ENCODE results near the gene SLC12A8. TPM values are rescaled to one million over a fixed set of nuclear protein-coding genes. Genes with fewer than 3 reads are reported as not detected.

Gene SLC12A8
- total RNA-seq, 1 donor from 2014 or later = 0.20 TPM

DNA sequence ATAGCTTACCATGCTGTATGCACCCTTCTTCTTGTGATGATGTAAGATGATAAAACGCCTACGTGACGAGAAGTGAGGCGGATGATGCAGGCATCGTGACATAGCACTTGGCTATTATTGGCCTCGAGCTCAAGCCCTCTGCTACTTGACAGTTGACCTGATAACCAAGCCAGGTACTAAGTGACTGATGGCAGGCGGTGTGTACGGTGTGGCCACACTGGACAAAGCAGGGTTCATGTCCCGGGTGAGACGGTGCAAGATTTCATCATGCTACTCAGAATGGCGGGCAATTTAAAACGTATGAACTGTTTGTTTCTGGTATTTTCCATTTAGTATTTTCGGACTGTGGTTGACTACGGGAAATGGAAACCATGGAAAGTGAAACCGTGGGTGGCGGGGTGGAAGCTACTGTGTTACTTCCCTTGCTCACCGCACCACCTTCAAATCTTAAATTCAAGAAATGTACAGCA, 57.7 kb downstream of the SLC12A8 start:
- peak in 1 of 2 donors; percentile 57 for DNase-seq (ENCODE audit: low read depth in 2 of 2)

DNA sequence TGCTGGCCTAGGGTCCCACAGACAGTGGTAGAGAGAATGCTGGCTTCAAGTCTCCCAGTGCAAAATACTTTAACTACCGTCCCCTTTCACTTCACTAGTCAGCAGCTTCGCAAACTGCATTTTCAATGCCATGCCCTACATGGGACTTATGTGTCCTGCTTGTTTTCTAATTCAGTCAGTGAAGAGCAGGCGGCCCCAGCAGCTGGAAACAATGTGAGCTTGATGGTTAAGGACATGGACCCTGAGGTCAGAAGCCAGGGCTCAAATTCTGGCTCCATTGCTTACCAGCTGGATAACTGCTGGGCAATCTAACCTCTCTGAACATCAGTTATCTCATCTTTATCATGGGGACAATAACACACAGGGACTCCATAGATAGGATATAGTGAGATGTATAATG, 58.4 kb downstream of the SLC12A8 start:
- DNase-seq (ENCODE audit: low read depth in 2 of 2) = no peak

DNA sequence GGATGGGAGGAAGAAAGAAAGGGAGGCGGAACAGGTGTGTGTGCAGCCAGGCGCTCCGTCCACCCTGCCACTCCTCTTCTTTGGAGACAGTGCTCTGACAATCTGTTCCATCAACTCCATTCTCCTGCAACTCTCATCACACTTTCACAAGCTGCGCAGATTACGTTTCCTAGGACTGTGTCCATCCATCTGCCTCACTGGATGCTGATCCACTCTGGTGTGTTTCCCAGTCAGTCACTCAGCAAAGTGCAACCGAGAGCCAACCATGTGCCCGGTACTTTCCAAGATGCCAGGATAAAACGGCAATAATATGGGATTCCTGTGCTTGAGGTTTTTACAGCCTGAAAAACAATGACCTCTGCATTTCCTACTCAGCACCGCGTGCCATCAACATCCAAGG, 59.6 kb downstream of the SLC12A8 start:
- no peak for DNase-seq (ENCODE audit: low read depth in 2 of 2)

DNA sequence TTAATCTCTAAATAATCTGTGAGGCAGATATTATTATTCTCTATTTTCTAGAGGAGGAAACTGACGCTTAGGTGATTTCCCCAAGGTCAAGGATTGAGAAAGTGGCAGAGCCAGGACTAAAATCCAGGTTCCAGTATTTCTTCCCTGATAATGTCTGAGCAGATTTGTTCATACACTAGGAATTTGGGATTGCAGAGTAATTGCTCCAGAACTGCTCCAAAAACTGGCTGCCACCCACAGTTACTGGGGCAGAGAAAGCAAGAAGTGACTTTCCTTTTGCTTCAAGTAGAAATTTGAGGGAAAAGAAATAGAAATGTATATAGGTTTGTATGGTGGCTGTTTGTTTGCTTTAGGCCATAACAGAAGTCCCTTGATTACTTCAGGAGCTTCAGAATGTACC, 60.6 kb downstream of the SLC12A8 start:
- peak in 1 of 2 donors; percentile 42 for DNase-seq (ENCODE audit: low read depth in 2 of 2)

DNA sequence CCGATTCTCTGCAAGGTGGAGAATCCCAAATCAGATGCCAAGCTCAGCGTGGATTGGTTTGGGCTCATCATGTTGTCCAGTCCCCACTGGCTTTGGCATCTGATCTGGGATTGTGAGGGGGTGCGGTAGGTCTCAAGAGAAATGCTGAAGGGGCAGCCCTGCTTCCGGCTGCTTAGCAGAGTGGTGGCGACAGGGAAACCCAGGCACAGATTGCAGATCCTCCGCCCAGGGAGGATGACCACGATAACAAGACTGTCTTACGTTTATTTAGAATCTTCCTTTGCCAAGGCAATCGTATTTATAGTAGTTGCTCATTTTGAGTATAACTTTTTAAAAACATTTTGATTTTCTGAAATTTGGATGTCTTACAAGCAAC, 61.1 kb downstream of the SLC12A8 start:
- DNase-seq (ENCODE audit: low read depth in 2 of 2) = no peak

GRCh38 chr3:125150525-125151441, 61.8 kb downstream of the SLC12A8 start:
- DNase-seq (ENCODE audit: low read depth in 2 of 2) = peak; percentile 44 to 69

GRCh38 chr3:125149462-125149861, 63.1 kb downstream of the SLC12A8 start:
- no peak for DNase-seq (ENCODE audit: low read depth in 2 of 2)

DNA sequence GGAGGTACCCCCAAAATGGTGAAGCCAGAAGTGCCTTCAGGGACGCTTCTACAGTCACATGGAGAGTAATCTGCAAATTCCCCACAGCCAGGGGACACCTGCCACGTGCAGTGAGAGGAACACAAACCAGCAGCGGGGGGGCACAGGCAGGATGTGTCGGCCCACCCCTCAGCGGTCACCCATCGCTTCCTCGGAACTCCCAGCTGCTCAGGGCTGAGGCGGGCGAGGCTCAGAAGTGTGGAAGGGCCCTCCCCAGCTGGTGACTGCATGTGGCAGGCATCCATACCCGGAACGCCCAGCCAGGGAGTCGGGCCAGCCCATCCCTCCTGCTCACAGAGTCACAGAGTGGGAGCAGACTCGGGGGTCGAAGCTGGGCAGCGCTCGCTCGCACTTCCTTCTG, 63.7 kb downstream of the SLC12A8 start:
- DNase-seq (ENCODE audit: low read depth in 2 of 2) = peak in 1 of 2 donors; percentile 60

DNA sequence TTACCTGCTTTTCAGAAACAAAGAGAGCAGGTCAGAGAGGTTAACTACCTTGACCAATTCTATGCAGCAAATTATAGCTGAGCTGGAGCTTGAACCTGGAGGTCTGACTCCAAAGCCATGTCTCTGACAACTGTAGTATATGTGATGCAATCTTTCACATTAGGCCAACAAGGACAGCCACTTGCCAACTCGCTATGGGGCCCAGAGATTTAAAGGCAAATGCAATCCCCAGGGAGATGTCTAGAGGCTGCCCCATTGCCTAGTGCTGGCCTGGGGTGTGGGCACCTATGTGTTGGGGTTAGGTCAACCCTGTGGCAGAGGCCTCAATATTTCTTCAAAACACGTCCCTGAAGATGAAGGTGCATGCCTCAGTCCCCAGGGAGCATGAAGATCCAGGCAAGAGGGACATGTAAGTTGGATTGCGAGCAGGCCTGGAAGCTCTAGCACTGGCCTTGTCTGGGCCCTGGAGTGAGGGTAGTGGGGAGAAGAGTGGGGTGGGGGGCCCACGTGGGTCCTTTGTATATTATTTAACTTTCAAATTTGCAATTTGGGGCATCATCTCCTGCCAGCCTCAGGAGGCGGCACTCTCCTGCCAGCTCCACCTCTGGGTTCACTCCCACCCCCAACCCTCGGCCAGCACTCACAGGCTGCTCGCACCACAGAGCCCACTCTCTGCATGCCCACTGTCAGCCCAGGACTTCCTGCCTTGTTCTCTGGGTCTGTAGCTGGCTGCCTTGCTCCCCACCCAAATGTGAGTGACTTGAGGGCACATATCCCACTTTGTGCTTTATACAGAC, 64.3 kb downstream of the SLC12A8 start:
- DNase-seq (ENCODE audit: low read depth in 2 of 2) = no peak

DNA sequence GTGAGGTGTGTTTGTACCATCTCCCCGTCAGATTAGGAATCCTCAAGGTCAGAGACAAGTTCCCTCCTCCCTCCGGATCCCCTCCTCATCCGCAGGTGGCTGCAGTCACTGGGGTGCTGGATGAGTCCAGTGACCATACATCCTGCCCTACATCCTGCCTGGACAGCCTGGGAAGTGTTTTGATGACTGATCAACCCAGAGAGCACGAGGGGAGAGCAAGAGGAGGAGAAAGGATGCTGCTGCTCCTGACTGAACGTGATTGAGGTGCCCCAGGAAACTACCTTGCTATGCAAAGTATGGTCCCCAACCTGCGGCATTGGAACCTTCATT, 65.1 kb downstream of the SLC12A8 start:
- DNase-seq (ENCODE audit: low read depth in 2 of 2) = peak; percentile 56 to 77

GRCh38 chr3:125146626-125147490, 65.7 kb downstream of the SLC12A8 start:
- no peak for DNase-seq (ENCODE audit: low read depth in 2 of 2)

GRCh38 chr3:125145751-125146475, 66.6 kb downstream of the SLC12A8 start:
- DNase-seq (ENCODE audit: low read depth in 2 of 2) = no peak

DNA sequence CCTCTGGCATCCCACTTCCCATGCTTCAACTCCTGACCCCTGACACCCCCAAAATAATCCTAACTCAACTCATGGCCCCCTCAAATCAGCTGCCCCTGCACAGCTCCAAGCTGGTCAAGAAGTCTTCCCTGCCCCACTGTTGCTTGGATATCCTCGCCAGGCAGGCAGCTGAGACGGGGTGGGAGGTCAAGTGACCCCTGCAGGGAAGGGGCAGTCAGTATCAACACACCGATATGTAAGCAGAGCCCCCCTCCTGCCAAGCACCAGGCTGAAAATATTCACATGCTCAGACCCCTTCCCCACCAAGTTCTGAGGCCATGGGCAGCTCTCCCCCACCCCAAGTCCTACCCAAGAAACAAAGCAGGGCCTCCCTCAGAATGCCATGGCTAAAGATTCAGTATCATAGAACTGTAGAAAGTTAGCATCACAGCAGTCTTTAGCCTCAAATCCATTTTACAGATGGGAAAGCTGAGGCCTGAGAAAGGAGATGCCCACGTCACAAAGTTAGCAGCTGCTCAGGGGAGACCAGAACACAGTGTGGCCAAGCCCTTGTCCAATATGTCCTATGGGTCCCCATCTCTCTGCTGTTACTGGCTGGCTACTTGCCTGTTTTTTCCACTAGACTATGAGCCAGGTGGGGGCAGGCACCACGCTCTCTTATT, 67.8 kb downstream of the SLC12A8 start:
- no peak for DNase-seq (ENCODE audit: low read depth in 2 of 2)

DNA sequence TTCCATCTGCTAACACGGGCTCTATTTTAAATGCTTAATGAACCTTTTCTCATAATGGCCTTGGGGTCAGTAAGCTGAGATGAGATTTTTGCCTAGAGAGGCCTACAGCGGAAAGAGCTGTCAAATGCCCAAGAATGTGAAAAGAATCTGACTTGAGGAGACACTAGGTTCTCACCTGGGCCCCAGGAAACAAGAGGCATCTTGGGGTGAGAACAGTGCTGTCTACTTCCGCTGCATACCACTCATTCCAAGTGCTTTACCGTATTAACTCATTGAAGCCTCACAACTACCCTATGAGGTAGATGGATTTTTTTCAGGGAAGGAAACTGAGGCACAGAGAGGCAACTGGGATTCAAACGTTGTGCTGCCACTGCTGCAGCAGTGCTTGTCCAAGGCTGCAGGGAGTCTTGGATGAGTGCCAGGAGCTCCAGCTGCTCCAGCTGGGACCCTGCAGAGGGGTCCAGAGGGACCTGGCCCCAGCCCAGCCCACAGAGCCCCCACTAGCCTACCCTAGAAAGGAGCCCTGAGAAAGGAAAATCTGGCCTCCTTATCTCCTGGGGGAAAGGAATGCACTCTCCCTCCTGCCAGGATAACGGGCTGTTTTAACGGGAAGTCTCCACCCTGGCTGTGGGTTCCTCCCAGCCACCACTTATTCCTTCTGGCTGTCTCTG, 68.4 kb downstream of the SLC12A8 start:
- no peak for DNase-seq (ENCODE audit: low read depth in 2 of 2)

- no peak for DNase-seq (ENCODE audit: low read depth in 2 of 2)
These were observed 69.0 kb downstream of the SLC12A8 start for GRCh38 chr3:125143538-125143937.

DNA sequence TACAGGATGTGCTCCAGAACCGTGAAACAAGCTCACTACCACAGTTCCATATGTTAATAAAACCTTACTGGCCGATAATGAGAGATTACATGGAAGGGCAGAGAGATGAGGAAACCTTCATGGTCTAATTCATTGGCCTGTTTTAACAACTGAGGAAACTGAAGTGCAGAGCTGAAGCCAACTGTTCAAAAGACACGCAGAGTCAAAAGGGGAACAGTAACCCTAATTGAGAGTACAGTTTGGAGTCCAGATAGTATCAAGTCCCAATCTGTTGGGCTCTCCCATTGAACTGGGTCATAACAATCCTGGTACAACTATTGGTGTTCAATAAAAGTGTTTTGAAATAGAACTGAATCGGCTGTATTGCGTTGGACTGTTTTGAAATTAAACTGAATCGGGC, 69.6 kb downstream of the SLC12A8 start:
- DNase-seq (ENCODE audit: low read depth in 2 of 2) = no peak

DNA sequence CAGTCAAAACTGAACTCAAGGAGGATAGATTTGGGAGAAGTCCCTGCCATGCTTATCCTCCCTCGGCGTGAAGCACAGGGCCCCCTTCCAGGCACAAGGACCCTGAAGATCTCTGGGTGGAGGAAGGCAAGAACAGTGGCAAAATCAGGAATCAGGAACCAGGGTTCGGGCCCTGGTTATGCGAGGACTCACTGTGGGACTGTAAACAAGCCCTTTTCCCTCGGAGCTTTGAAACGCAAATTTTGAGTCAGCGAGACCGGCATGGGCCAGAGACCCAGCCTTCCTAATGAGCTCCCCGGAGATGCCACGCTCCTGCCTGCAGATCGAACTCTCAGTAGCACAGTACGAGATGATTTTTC, 70.1 kb downstream of the SLC12A8 start:
- no peak for DNase-seq (ENCODE audit: low read depth in 2 of 2)

DNA sequence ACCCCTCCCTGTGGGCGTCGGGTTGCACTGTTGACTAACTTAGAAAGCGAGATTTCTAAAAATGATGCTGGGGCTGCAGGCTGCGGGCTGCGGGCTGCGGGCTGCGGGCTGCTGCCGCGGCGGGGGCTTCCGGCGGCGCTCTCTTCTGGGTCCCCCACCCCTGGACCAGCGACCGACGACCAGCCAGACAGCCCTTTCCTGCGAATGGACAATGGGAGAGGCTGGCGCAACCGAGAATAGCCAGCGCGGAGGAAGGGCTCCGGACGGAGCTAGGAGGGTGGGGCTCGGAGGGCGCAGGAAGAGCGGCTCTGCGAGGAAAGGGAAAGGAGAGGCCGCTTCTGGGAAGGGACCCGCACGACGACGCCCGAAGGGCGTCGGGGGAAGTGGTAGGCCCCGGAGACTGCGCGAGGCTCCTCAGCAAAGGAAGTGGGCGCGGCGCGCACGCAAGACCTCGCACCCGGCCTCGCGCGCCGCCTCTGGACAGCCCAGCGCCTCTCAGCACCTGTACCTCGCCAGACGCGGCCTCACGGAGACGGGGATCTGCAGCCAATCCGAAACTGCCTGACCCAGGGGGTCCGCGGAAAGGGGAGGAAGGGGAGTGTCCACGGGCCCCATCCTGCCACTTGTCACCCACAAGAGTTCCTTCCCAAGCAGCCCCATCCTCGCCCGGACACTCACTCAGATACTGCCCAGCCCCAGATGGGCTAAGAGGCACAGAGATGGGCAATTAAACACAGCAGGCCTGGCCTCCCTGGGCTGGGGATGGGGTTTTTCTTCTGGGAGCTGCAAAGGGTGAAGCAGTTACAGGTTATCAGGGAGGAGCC, 70.7 kb downstream of the SLC12A8 start:
- peak; percentile 40 to 63 for DNase-seq (ENCODE audit: low read depth in 2 of 2)
